ENCODE measurements around the gene RASA2. TPM values are rescaled to one million over a fixed set of nuclear protein-coding genes. Genes with fewer than 3 reads are reported as not detected.

RASA2 gene
- total and polyA plus RNA-seq, 2 of the 8 experiments (the other 6 are each of a cell fraction or from before 2014, with no cell fraction given): 3.5 to 15.9 TPM

- no peak for TF ChIP-seq HDAC2 (IDR thresholded peaks at IDR 0.05; ENCODE audit: borderline replicate concordance in 1 of 2, low read depth in 2 of 2, low read length in 2 of 2)
- TF ChIP-seq CHD7 (IDR thresholded peaks at IDR 0.05; ENCODE audit: insufficient replicate concordance, low read length): no peak
- no peak for TF ChIP-seq PHF8 (conservative IDR thresholded peaks at IDR 0.05; ENCODE audit: low read depth, low read length)
- TF ChIP-seq CEBPB (IDR thresholded peaks at IDR 0.05; ENCODE audit: low read depth, low read length): no peak
- no peak for TF ChIP-seq CHD2 (IDR thresholded peaks at IDR 0.05; ENCODE audit: low read length)
Observed at GRCh38 chr3:141594357-141594756, 107.5 kb downstream of the RASA2 start (continued).

All from H1 (cell line).